ENCODE results near the gene DHRS3. TPM values are rescaled to one million over a fixed set of nuclear protein-coding genes. Genes with fewer than 3 reads are reported as not detected.

The DHRS3 gene
- total RNA-seq (2021; ENCODE audit: unreplicated experiment): 87.0 TPM
- 91.6 and 92.2 TPM in 2 replicates for polyA plus RNA-seq (2012)
- Bru-seq, nascent RNA: percentile 90 among the genes with signal in this experiment
- BruChase-seq, experiment 1, labeled RNA remaining after a 6-hour chase: percentile 80 among the genes with signal in this experiment
- BruChase-seq, experiment 2, labeled RNA remaining after a 2-hour chase: percentile 80 among the genes with signal in this experiment
- long read RNA-seq, transcript DHRS3-204 (6 exons, 1,722 nt): major isoform, 109 of 145 reads
- long read RNA-seq, partial matches to known transcripts: 7 of 145 reads
- long read RNA-seq, other reads (novel, unspliced or antisense): 29 of 145 reads

DNA sequence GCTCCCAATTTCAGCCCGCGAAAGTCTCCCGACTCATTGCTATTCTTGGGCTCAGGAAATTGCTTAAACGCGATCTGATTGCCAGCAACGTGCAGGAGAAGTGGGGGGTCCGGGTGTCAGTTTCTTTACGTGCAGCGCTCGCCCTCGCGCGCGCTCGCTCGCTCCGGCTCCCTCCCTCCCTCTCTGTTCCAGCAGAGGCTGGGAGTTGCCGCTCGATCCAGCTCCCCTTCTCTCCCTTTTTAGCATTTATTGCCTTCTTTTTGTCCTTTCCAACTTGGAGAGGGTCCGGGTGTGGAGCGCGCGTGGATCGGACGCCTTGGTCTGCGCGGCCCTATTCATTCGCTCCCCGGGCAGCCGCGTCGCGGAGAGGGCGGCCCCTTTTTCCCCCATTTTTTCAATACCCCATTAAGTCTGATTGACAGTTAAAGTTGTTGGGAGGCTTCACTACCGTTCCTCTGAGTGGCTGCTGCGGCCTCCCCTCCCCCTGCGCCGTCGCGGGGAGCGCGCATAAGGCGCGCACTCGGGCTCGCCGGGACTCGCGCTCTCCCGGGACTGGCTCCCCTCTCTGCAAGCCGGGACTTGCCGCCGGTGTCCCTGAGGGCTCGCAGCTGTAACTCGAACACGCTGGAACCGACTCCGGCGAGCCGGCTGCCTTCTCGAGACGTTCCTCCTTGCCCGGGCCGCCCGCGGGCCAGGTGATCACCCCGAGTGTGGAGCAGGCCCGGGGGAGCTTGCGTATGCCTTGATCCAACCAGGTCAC is at the start of gene DHRS3:
TSS of gene DHRS3 (minus strand) at position 310 of the 760 bp plus-strand sequence. CDS start 862 bp downstream, outside the sequence.
- Histone ChIP-seq H3K27me3 (ENCODE audit: insufficient read depth, low read length) (no peaks in the 10 kb centered on the region), H3K4me2 (ENCODE audit: low read length) (peak within 1 kb of the TSS; percentile 92), H2AFZ (ENCODE audit: low read depth, low read length, poor library complexity, severe bottlenecking) (no peak within 1 kb of the TSS), H3K4me1 (ENCODE audit: control insufficient read depth in 1 of 2, insufficient read depth in 2 of 2, low read length in 2 of 2) (peaks cover 35 to 60% of the 10 kb centered on the region in 2 experiments), H3K9me2 (ENCODE audit: insufficient read depth) (no peaks in the 10 kb centered on the region), H4K20me1 (ENCODE audit: insufficient read depth) (no peaks in the 10 kb centered on the region), H3K79me2 (ENCODE audit: insufficient read depth, low read length) (peaks cover 44% of the 10 kb centered on the region), H3K4me3 (replicated peaks in 1 of 2; ENCODE audit: low read depth in 1 of 2, low read length in 2 of 2) (peak within 1 kb of the TSS; percentile 71 to 75), H3K9ac (ENCODE audit: low read length) (peak within 1 kb of the TSS; percentile 83), H3K9me3 (ENCODE audit: control insufficient read depth in 1 of 2, insufficient read depth in 1 of 2, low read depth in 1 of 2, low read length in 2 of 2) (no peaks in the 10 kb centered on the region), H3K36me3 (ENCODE audit: control insufficient read depth in 1 of 2, insufficient read depth in 2 of 2, low read length in 2 of 2) (no peaks in the 10 kb centered on the region), H3K27ac (ENCODE audit: low read depth, low read length) (peak within 1 kb of the TSS; percentile 97)
- peak; percentile 64 for ATAC-seq
- DNase-seq (ENCODE audit: low read depth, low spot score): peak; percentile 61
- TF ChIP-seq, protein P1, sequence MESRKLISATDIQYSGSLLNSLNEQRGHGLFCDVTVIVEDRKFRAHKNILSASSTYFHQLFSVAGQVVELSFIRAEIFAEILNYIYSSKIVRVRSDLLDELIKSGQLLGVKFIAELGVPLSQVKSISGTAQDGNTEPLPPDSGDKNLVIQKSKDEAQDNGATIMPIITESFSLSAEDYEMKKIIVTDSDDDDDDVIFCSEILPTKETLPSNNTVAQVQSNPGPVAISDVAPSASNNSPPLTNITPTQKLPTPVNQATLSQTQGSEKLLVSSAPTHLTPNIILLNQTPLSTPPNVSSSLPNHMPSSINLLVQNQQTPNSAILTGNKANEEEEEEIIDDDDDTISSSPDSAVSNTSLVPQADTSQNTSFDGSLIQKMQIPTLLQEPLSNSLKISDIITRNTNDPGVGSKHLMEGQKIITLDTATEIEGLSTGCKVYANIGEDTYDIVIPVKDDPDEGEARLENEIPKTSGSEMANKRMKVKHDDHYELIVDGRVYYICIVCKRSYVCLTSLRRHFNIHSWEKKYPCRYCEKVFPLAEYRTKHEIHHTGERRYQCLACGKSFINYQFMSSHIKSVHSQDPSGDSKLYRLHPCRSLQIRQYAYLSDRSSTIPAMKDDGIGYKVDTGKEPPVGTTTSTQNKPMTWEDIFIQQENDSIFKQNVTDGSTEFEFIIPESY (IDR thresholded peaks at IDR 0.05; ENCODE audit: extremely low read depth, insufficient replicate concordance, low read length): no peak
- no peak for TF ChIP-seq EZH2 (IDR thresholded peaks at IDR 0.05)
- TF ChIP-seq, protein P2, sequence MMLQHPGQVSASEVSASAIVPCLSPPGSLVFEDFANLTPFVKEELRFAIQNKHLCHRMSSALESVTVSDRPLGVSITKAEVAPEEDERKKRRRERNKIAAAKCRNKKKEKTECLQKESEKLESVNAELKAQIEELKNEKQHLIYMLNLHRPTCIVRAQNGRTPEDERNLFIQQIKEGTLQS (IDR thresholded peaks at IDR 0.05): no peak
- peak; percentile 72 for TF ChIP-seq TCF7L2 (IDR thresholded peaks at IDR 0.05; ENCODE audit: borderline replicate concordance, extremely low read depth, insufficient read depth, insufficient read length)
- TF ChIP-seq POLR2A (IDR thresholded peaks at IDR 0.05; ENCODE audit: borderline replicate concordance, extremely low read depth, insufficient read depth, insufficient read length): peak; percentile 59
- no peak for TF ChIP-seq SP1 (IDR thresholded peaks at IDR 0.05; ENCODE audit: low read depth)
- no peak for TF ChIP-seq JUND (IDR thresholded peaks at IDR 0.05)
- no peak for TF ChIP-seq ELF1 (IDR thresholded peaks at IDR 0.05; ENCODE audit: borderline replicate concordance, low read depth)
- TF ChIP-seq REST (IDR thresholded peaks at IDR 0.05; ENCODE audit: low read depth): no peak
- peak; percentile 64; the same call in 1 of the 2 replicates for TF ChIP-seq POLR2AphosphoS5 (IDR thresholded peaks at IDR 0.05; ENCODE audit: low read depth, low read length)
- no peak; the same call in 1 of the 2 replicates for TF ChIP-seq ZFX (IDR thresholded peaks at IDR 0.05)
- ChIA-PET CTCF (interaction anchor here (0.9 to 5.2 kb wide), 10 partner anchors 16 to 494 kb away, joined by 3 to 42 read pairs (median 7); no protein-coding TSS in a partner anchor), POLR2A (interaction anchor here (0.6 to 3.1 kb wide), 13 partner anchors 8 to 194 kb away, joined by 3 to 12 read pairs (median 3); no protein-coding TSS in a partner anchor), RAD21 (ENCODE audit: low non-redundant PET in 1 of 2, low total read pairs in 2 of 2, uncharacterized antibody in 2 of 2, unreplicated experiment in 2 of 2) (interaction anchor here (0.6 to 2.6 kb wide), 5 partner anchors 16 to 140 kb away, joined by 3 to 12 read pairs (median 4); no protein-coding TSS in a partner anchor)
- no TSS peak for BruUV-seq (replicated peaks)
- intact Hi-C loops (cut with micrococcal nuclease): loop anchor here (2.0 kb wide), 2 partner anchors 79 to 139 kb away; no protein-coding TSS in a partner anchor

Measured in HCT116 (cell line).